ENCODE measurements around the gene ZBTB20. TPM values are rescaled to one million over a fixed set of nuclear protein-coding genes. Genes with fewer than 3 reads are reported as not detected.

Gene ZBTB20
- total RNA-seq, 1 experiment from 2014 or later: 0.62 TPM

GRCh38 chr3:115040673-115041286 lies 106.3 kb downstream of the ZBTB20 start:
- Histone ChIP-seq H3K4me3 (ENCODE audit: insufficient read depth, low read depth, low read length) (no peak overlapping the region), H3K27me3 (ENCODE audit: control insufficient read depth, insufficient read depth, low read length) (no peaks in the 10 kb centered on the region), H3K36me3 (replicated peaks; ENCODE audit: control insufficient read depth, insufficient read depth, low read length) (no peaks in the 10 kb centered on the region)
- DNase-seq: peak; percentile 25

GRCh38 chr3:115040246-115040645 lies 106.8 kb downstream of the ZBTB20 start:
- Histone ChIP-seq H3K27me3 (ENCODE audit: control insufficient read depth, insufficient read depth, low read length) (no peaks in the 10 kb centered on the region), H3K36me3 (replicated peaks; ENCODE audit: control insufficient read depth, insufficient read depth, low read length) (no peaks in the 10 kb centered on the region), H3K4me3 (ENCODE audit: insufficient read depth, low read depth, low read length) (no peak overlapping the region)
- no peak for DNase-seq

- no peaks in the 10 kb centered on the region for H3K36me3 ChIP-seq (replicated peaks; ENCODE audit: control insufficient read depth, insufficient read depth, low read length)
- H3K4me3 ChIP-seq (ENCODE audit: insufficient read depth, low read depth, low read length): no peak overlapping the region
- DNase-seq: no peak
- H3K27me3 ChIP-seq (ENCODE audit: control insufficient read depth, insufficient read depth, low read length): no peaks in the 10 kb centered on the region
Observed at GRCh38 chr3:115038817-115039216, 108.3 kb downstream of the ZBTB20 start.

GRCh38 chr3:115022835-115023398 lies 124.2 kb downstream of the ZBTB20 start:
- Histone ChIP-seq H3K36me3 (replicated peaks; ENCODE audit: control insufficient read depth, insufficient read depth, low read length) (no peaks in the 10 kb centered on the region), H3K4me3 (ENCODE audit: insufficient read depth, low read depth, low read length) (no peak overlapping the region), H3K27me3 (ENCODE audit: control insufficient read depth, insufficient read depth, low read length) (no peaks in the 10 kb centered on the region)
- DNase-seq: no peak

- no peak for DNase-seq
- no peaks in the 10 kb centered on the region for H3K36me3 ChIP-seq (replicated peaks; ENCODE audit: control insufficient read depth, insufficient read depth, low read length)
- no peak overlapping the region for H3K4me3 ChIP-seq (ENCODE audit: insufficient read depth, low read depth, low read length)
- no peaks in the 10 kb centered on the region for H3K27me3 ChIP-seq (ENCODE audit: control insufficient read depth, insufficient read depth, low read length)
Observed at GRCh38 chr3:115022199-115022598, 124.9 kb downstream of the ZBTB20 start.

GRCh38 chr3:115021061-115021460 lies 126.0 kb downstream of the ZBTB20 start:
- DNase-seq: no peak
- Histone ChIP-seq H3K4me3 (ENCODE audit: insufficient read depth, low read depth, low read length) (no peak overlapping the region), H3K27me3 (ENCODE audit: control insufficient read depth, insufficient read depth, low read length) (no peaks in the 10 kb centered on the region), H3K36me3 (replicated peaks; ENCODE audit: control insufficient read depth, insufficient read depth, low read length) (no peaks in the 10 kb centered on the region)

- Histone ChIP-seq H3K36me3 (replicated peaks; ENCODE audit: control insufficient read depth, insufficient read depth, low read length) (no peaks in the 10 kb centered on the region), H3K27me3 (ENCODE audit: control insufficient read depth, insufficient read depth, low read length) (no peaks in the 10 kb centered on the region), H3K4me3 (ENCODE audit: insufficient read depth, low read depth, low read length) (no peak overlapping the region)
- DNase-seq: no peak
Observed at GRCh38 chr3:115019900-115020299, 127.2 kb downstream of the ZBTB20 start.

GRCh38 chr3:115018694-115019093 lies 128.4 kb downstream of the ZBTB20 start:
- Histone ChIP-seq H3K4me3 (ENCODE audit: insufficient read depth, low read depth, low read length) (no peak overlapping the region), H3K36me3 (replicated peaks; ENCODE audit: control insufficient read depth, insufficient read depth, low read length) (no peaks in the 10 kb centered on the region), H3K27me3 (ENCODE audit: control insufficient read depth, insufficient read depth, low read length) (no peaks in the 10 kb centered on the region)
- no peak for DNase-seq

GRCh38 chr3:115007966-115008365 lies 139.1 kb downstream of the ZBTB20 start:
- no peak for DNase-seq
- no peaks in the 10 kb centered on the region for H3K27me3 ChIP-seq (ENCODE audit: control insufficient read depth, insufficient read depth, low read length)

GRCh38 chr3:115004201-115005140 lies 142.6 kb downstream of the ZBTB20 start:
- no peak overlapping the region for H3K4me3 ChIP-seq (ENCODE audit: insufficient read depth, low read depth, low read length)
- H3K36me3 ChIP-seq (replicated peaks; ENCODE audit: control insufficient read depth, insufficient read depth, low read length): no peaks in the 10 kb centered on the region
- DNase-seq: no peak
- no peaks in the 10 kb centered on the region for H3K27me3 ChIP-seq (ENCODE audit: control insufficient read depth, insufficient read depth, low read length)

More at GRCh38 chr3:115007966-115008365, 139.1 kb downstream of the ZBTB20 start:
- no peak overlapping the region for H3K4me3 ChIP-seq (ENCODE audit: insufficient read depth, low read depth, low read length)
- no peaks in the 10 kb centered on the region for H3K36me3 ChIP-seq (replicated peaks; ENCODE audit: control insufficient read depth, insufficient read depth, low read length)

- Histone ChIP-seq H3K27me3 (ENCODE audit: control insufficient read depth, insufficient read depth, low read length) (no peaks in the 10 kb centered on the region), H3K4me3 (ENCODE audit: insufficient read depth, low read depth, low read length) (no peak overlapping the region), H3K36me3 (replicated peaks; ENCODE audit: control insufficient read depth, insufficient read depth, low read length) (no peaks in the 10 kb centered on the region)
- DNase-seq: no peak
Observed at GRCh38 chr3:114998971-114999579, 148.0 kb downstream of the ZBTB20 start.

GRCh38 chr3:114994554-114995341 lies 152.3 kb downstream of the ZBTB20 start:
- DNase-seq: no peak
- Histone ChIP-seq H3K27me3 (ENCODE audit: control insufficient read depth, insufficient read depth, low read length) (no peaks in the 10 kb centered on the region), H3K36me3 (replicated peaks; ENCODE audit: control insufficient read depth, insufficient read depth, low read length) (no peaks in the 10 kb centered on the region), H3K4me3 (ENCODE audit: insufficient read depth, low read depth, low read length) (no peak overlapping the region)

- H3K4me3 ChIP-seq (ENCODE audit: insufficient read depth, low read depth, low read length): no peak overlapping the region
- no peaks in the 10 kb centered on the region for H3K36me3 ChIP-seq (replicated peaks; ENCODE audit: control insufficient read depth, insufficient read depth, low read length)
- no peaks in the 10 kb centered on the region for H3K27me3 ChIP-seq (ENCODE audit: control insufficient read depth, insufficient read depth, low read length)
- no peak for DNase-seq
Observed at GRCh38 chr3:114985776-114986175, 161.3 kb downstream of the ZBTB20 start.

- no peak overlapping the region for H3K4me3 ChIP-seq (ENCODE audit: insufficient read depth, low read depth, low read length)
- H3K36me3 ChIP-seq (replicated peaks; ENCODE audit: control insufficient read depth, insufficient read depth, low read length): no peaks in the 10 kb centered on the region
- no peaks in the 10 kb centered on the region for H3K27me3 ChIP-seq (ENCODE audit: control insufficient read depth, insufficient read depth, low read length)
- DNase-seq: no peak
Observed at GRCh38 chr3:114983248-114983647, 163.8 kb downstream of the ZBTB20 start.
